K562 (cell line): ENCODE results near the gene ATP6V1G1. TPM values are rescaled to one million over a fixed set of nuclear protein-coding genes. Genes with fewer than 3 reads are reported as not detected.
A peak's percentile ranks its signal among the peaks of the same experiment; 100 is the strongest.

Experiments
- CTBP1 ChIP-seq: fragments of 450-650 bp; IDR thresholded peaks from 2 replicates; pipeline ENCODE4 v1.6.1; 2016; ENCODE audit warnings: borderline replicate concordance
- DACH1 ChIP-seq: fragments of 450-650 bp; IDR thresholded peaks from 2 replicates; pipeline ENCODE4 v1.6.1; 2018; ENCODE audit not compliant: partially characterized antibody
- E2F5 ChIP-seq: sonication (generic); formaldehyde crosslinking; IDR thresholded peaks from 2 replicates; pipeline ENCODE4 v1.8.0; 2022; ENCODE audit warnings: mild to moderate bottlenecking, missing genetic modification reagents
- ERF ChIP-seq: fragments of 450-650 bp; formaldehyde crosslinking; IDR thresholded peaks from 2 replicates; pipeline ENCODE4 v1.4.0; 2020; ENCODE audit warnings: mild to moderate bottlenecking, mixed read lengths
- ETV6 ChIP-seq, 3 experiments: fragments of 150-350 bp in 1 of 3; sonication (generic) in 1 of 3; formaldehyde crosslinking in 1 of 3; IDR thresholded peaks; 2 replicates each; pipeline versions ENCODE4 v1.6.1 to v1.8.0; 2014 to 2022; ENCODE audit warnings: borderline replicate concordance in 2 of 3, low read depth in 2 of 3, antibody characterized with exemption in 1 of 3, low read length in 1 of 3, mild to moderate bottlenecking in 1 of 3, missing genetic modification reagents in 1 of 3
- FOXK1 ChIP-seq: sonication (generic); formaldehyde crosslinking; IDR thresholded peaks from 2 replicates; pipeline ENCODE4 v1.8.0; 2022; ENCODE audit warnings: missing genetic modification reagents, mild to moderate bottlenecking, borderline replicate concordance
- GTF2E2 ChIP-seq: fragments of 200-800 bp; sonication (Bioruptor generic); IDR thresholded peaks from 2 replicates; pipeline ENCODE4 v1.6.1; 2016; ENCODE audit warnings: missing genetic modification characterization, missing compliant biosample characterization
- NBN ChIP-seq: fragments of 450-650 bp; IDR thresholded peaks from 2 replicates; pipeline ENCODE4 v1.6.1; 2016; ENCODE audit warnings: low read depth, mild to moderate bottlenecking
- RCOR1 ChIP-seq, 2 experiments: IDR thresholded peaks; 2 replicates each; pipeline ENCODE4 v1.6.1; 2012; ENCODE audit warnings: low read depth in 2 of 2, low read length in 2 of 2, borderline replicate concordance in 1 of 2, improper control_type of control experiment in 1 of 2
- ZBTB43 ChIP-seq: sonication (generic); formaldehyde crosslinking; IDR thresholded peaks from 2 replicates; pipeline ENCODE4 v1.8.0; 2023; ENCODE audit warnings: mild to moderate bottlenecking, missing genetic modification reagents
- ZFP91 ChIP-seq: sonication (generic); formaldehyde crosslinking; IDR thresholded peaks from 2 replicates; pipeline ENCODE4 v1.8.0; 2022; ENCODE audit warnings: mild to moderate bottlenecking, missing genetic modification reagents
- ZNF239 ChIP-seq: fragments of 250-450 bp; sonication (Bioruptor Pico); IDR thresholded peaks from 2 replicates; pipeline ENCODE4 v1.4.0; 2020; ENCODE audit warnings: mild to moderate bottlenecking
- ZNF274 ChIP-seq: IDR thresholded peaks from 2 replicates; pipeline ENCODE4 v1.6.1; 2011; ENCODE audit warnings: low read depth, mild to moderate bottlenecking, low read length, moderate library complexity, borderline replicate concordance
- polyA plus RNA-seq, 8 experiments: library from polyadenylated mRNA; depleted of rRNA in 4 of 8; stranded (reverse) in 5 of 8; unstranded in 3 of 8; fragments of >200 nt; fragmentation: Nextera tagmentation in 2 of 8; fragmentation: Illumina TruSeq in 1 of 8; extraction: Ambion mirVana in 2 of 8; extraction: Trizol in 1 of 8; gene quantifications; 2 replicates each; pipeline versions ENCODE4 v1.2.1 to v1.2.3, GENCODE V29; 2011 to 2014; ENCODE audit warnings: inconsistent platforms in 1 of 8, missing spikeins in 1 of 8
- total RNA-seq, 7 experiments: library from RNA; depleted of rRNA in 6 of 7; stranded (reverse); fragments of >200 nt in 6 of 7; fragmentation: Illumina TruSeq in 2 of 7; extraction: Trizol in 2 of 7; gene quantifications; 2 replicates each; pipeline versions ENCODE4 v1.2.1 to v1.2.3, GENCODE V29; 2011 to 2021; ENCODE audit warnings: low replicate concordance in 1 of 7
- TF ChIP-seq, protein P1 (sequence below): fragments of 250-450 bp; sonication (Bioruptor Pico); IDR thresholded peaks from 2 replicates; pipeline ENCODE4 v1.5.0; 2021; ENCODE audit warnings: mild to moderate bottlenecking, moderate library complexity
- TF ChIP-seq, protein P2 (sequence below): fragments of 250-450 bp; sonication (Bioruptor Pico); IDR thresholded peaks from 2 replicates; pipeline ENCODE4 v1.4.0; 2020; ENCODE audit warnings: mild to moderate bottlenecking, moderate library complexity

The ATP6V1G1 gene
- total and polyA plus RNA-seq, 9 of the 15 experiments (the other 6 are each of a cell fraction or from before 2014, with no cell fraction given), result 88.4 to 492 (median 193) TPM

GRCh38 chr9:114587345-114588202 lies at the start of gene ATP6V1G1 (continued):
- TF ChIP-seq, protein P1, sequence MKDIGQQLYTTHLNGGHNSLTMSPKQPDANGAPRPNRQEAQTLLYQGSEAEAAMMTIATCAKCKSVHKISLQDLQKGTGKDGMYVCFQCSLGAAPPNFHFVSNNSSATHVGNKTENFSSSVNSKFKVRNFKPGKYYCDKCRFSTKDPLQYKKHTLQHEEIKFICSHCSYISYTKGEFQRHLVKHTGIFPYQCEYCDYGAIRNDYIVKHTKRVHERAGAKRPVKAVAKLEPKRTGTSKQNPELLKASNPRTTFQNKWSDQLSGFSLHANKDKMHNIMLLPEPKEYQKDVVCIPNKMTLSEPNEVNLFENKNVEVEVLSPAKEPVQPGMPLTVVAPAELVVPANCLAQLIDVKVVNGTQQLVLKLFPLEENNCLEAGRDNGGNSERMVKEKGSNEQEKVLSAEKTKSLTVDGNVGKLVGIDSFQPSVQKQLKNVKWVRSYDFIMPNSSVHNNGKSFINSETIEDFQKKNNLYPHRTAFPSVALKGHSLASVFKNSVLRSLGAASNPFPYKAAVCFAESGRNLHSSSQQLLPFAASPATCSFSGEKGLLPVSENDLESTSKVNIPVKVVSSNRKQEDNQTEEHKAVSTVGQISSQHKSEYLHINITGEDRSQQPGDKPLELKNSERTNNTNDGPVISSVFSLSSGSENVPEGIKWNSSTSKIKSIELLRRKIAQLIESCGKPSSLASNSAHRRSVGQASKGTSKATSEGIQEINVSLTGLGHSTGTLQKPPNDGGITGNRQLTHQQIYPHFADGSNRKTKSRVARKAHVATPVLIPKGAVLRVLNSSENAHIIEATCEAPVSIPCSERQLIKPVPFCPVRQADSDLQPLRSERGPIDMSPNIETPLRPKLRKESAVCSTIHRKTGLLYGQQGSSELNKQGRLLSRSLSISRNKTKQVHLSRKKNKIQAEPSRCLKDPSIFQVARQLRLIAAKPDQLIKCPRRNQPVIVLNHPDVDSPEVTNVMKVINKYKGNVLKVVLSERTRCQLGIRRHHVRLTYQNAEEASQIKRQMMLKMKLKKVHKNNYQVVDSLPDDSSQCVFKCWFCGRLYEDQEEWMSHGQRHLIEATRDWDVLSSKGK (CRISPR knock-in tag), result no peak
- TF ChIP-seq ZNF239 (CRISPR knock-in tag), result no peak; the same call in 1 of the 2 replicates
- peak; percentile 85; the same call in 1 of the 2 replicates for TF ChIP-seq E2F5
- no peak for TF ChIP-seq ZBTB43 (CRISPR knock-in tag)
- no peak for TF ChIP-seq ZNF274
- TF ChIP-seq GTF2E2 (tag), result 0 out of 2 replicates have a peak, but pooled peaks have one; percentile 51
- TF ChIP-seq, protein P2, sequence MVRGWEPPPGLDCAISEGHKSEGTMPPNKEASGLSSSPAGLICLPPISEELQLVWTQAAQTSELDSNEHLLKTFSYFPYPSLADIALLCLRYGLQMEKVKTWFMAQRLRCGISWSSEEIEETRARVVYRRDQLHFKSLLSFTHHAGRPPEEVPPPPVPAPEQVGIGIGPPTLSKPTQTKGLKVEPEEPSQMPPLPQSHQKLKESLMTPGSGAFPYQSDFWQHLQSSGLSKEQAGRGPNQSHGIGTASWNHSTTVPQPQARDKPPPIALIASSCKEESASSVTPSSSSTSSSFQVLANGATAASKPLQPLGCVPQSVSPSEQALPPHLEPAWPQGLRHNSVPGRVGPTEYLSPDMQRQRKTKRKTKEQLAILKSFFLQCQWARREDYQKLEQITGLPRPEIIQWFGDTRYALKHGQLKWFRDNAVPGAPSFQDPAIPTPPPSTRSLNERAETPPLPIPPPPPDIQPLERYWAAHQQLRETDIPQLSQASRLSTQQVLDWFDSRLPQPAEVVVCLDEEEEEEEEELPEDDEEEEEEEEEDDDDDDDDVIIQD, result no peak
- TF ChIP-seq ZFP91 (CRISPR knock-in tag), result 0 out of 2 replicates have a peak, but pooled peaks have one; percentile 43
- TF ChIP-seq ERF (CRISPR knock-in tag), result peak; percentile 73; the same call in 1 of the 2 replicates
- TF ChIP-seq ETV6 (IDR thresholded peaks at IDR 0.05; ENCODE audit: borderline replicate concordance in 1 of 2, low read depth in 2 of 2, low read length in 1 of 2), result no peak
- no peak for TF ChIP-seq ETV6 (CRISPR knock-in tag; IDR thresholded peaks at IDR 0.05; ENCODE audit: borderline replicate concordance)
- TF ChIP-seq CTBP1, result 0 out of 2 replicates have a peak, but pooled peaks have one; percentile 37
- TF ChIP-seq FOXK1 (CRISPR knock-in tag), result peak; percentile 38; the same call in 1 of the 2 replicates
- peak; percentile 95 for TF ChIP-seq DACH1
- TF ChIP-seq NBN, result 0 out of 2 replicates have a peak, but pooled peaks have one; percentile 32
- TF ChIP-seq RCOR1 (IDR thresholded peaks at IDR 0.05; ENCODE audit: borderline replicate concordance in 1 of 2, low read depth in 2 of 2, low read length in 2 of 2), result no peak
